Esophagus (tissue), 2 donors: ENCODE data around the gene FAH. TPM values are rescaled to one million over a fixed set of nuclear protein-coding genes. Genes with fewer than 3 reads are reported as not detected.

ENCODE experiments used
- H3K27ac ChIP-seq, 2 donors: one replicate each; pipeline ENCODE4 v1.5.1; 2013; ENCODE audit warnings: low read depth in 2 of 2, mild to moderate bottlenecking in 2 of 2, inconsistent platforms in 1 of 2, low read length in 1 of 2, moderate library complexity in 1 of 2
- H3K27me3 ChIP-seq, 2 donors: one replicate each; pipeline ENCODE4 v1.6.1; 2013; ENCODE audit warnings: low read length in 2 of 2, control low read depth in 1 of 2, mild to moderate bottlenecking in 1 of 2; ENCODE audit not compliant: insufficient read depth in 2 of 2, control insufficient read depth in 1 of 2
- H3K36me3 ChIP-seq, 2 donors: one replicate each; pipeline ENCODE4 v1.6.1; 2013; ENCODE audit warnings: low read length in 1 of 2; ENCODE audit not compliant: control insufficient read depth in 2 of 2, insufficient read depth in 2 of 2
- H3K4me1 ChIP-seq, 2 donors: one replicate each; pipeline ENCODE4 v1.6.1; 2013; ENCODE audit warnings: low read length in 1 of 2; ENCODE audit not compliant: control insufficient read depth in 2 of 2, insufficient read depth in 2 of 2
- H3K4me3 ChIP-seq, 2 donors: one replicate each; pipeline ENCODE4 v1.5.1; 2013; ENCODE audit warnings: low read length in 2 of 2, mild to moderate bottlenecking in 2 of 2, low read depth in 1 of 2, moderate library complexity in 1 of 2
- H3K9me3 ChIP-seq, 2 donors: one replicate each; pipeline ENCODE4 v1.6.1; 2013; ENCODE audit warnings: mild to moderate bottlenecking in 2 of 2, low read depth in 1 of 2, low read length in 1 of 2, moderate library complexity in 1 of 2; ENCODE audit not compliant: control insufficient read depth in 2 of 2, insufficient read depth in 1 of 2
- WGBS, 2 donors: extraction: QIAGEN DNeasy Blood & Tissue Kit; methylation state at CpG; one replicate each; pipeline ENCODE4 v1.1.7; 2013; 5-methylcytosine and 5-hydroxymethylcytosine counted together
- polyA plus RNA-seq, 2 donors: library from polyadenylated mRNA; stranded (reverse); fragments of 200-250 nt; gene quantifications; one replicate each; pipeline ENCODE4 v1.2.3, GENCODE V29; 2013
- donor health status: healthy with polysubstance abuse.
- donor health status: Bipolar disorder and iron deficiency.

FAH gene
- polyA plus RNA-seq, 2 donors: 13.8 to 15.9 TPM

- H3K9me3 ChIP-seq: no peaks in the 10 kb centered on the region
- no peaks in the 10 kb centered on the region for H3K27me3 ChIP-seq
- H3K27ac ChIP-seq: no peak overlapping the region
- H3K4me1 ChIP-seq: no peaks in the 10 kb centered on the region
- WGBS, 2 donors: 60 to 81% methylated on average over 12 of the region's 12 CpGs
- no peaks in the 10 kb centered on the region for H3K36me3 ChIP-seq
- no peak overlapping the region for H3K4me3 ChIP-seq
These were observed 58.1 kb downstream of the FAH start for GRCh38 chr15:80210611-80211573.

GRCh38 chr15:80211976-80212375 is 59.2 kb downstream of the FAH start:
- Histone ChIP-seq H3K4me1 (no peaks in the 10 kb centered on the region), H3K27me3 (no peaks in the 10 kb centered on the region), H3K27ac (no peak overlapping the region), H3K36me3 (no peaks in the 10 kb centered on the region), H3K9me3 (no peaks in the 10 kb centered on the region), H3K4me3 (no peak overlapping the region)
- 33 to 71% methylated on average over 1 of the region's 1 CpG for WGBS, 2 donors

GRCh38 chr15:80214910-80215309 is 62.1 kb downstream of the FAH start:
- Histone ChIP-seq H3K36me3 (no peaks in the 10 kb centered on the region), H3K27ac (no peak overlapping the region), H3K4me3 (no peak overlapping the region), H3K4me1 (no peaks in the 10 kb centered on the region), H3K9me3 (no peaks in the 10 kb centered on the region), H3K27me3 (no peaks in the 10 kb centered on the region)
- WGBS, 2 donors: 80 to 83% methylated on average over 2 of the region's 2 CpGs

- Histone ChIP-seq H3K36me3 (no peaks in the 10 kb centered on the region), H3K9me3 (no peaks in the 10 kb centered on the region), H3K4me1 (no peaks in the 10 kb centered on the region), H3K27me3 (no peaks in the 10 kb centered on the region), H3K27ac (no peak overlapping the region), H3K4me3 (no peak overlapping the region)
- WGBS, 2 donors: 85 to 90% methylated on average over 5 of the region's 5 CpGs
These were observed 63.3 kb downstream of the FAH start for GRCh38 chr15:80216141-80216540.

- no peaks in the 10 kb centered on the region for H3K4me1 ChIP-seq
- H3K27me3 ChIP-seq: no peaks in the 10 kb centered on the region
- H3K36me3 ChIP-seq: no peaks in the 10 kb centered on the region
- H3K27ac ChIP-seq: no peak overlapping the region
- WGBS, 2 donors: 86 to 95% methylated on average over 1 of the region's 1 CpG
- no peak overlapping the region for H3K4me3 ChIP-seq
- H3K9me3 ChIP-seq: no peaks in the 10 kb centered on the region
These were observed 64.1 kb downstream of the FAH start for GRCh38 chr15:80216911-80217310.

- 90% methylated on average over 4 of the region's 4 CpGs for WGBS, 2 donors
- Histone ChIP-seq H3K27ac (no peak overlapping the region), H3K9me3 (no peaks in the 10 kb centered on the region), H3K36me3 (no peaks in the 10 kb centered on the region), H3K4me3 (no peak overlapping the region), H3K27me3 (no peaks in the 10 kb centered on the region), H3K4me1 (no peaks in the 10 kb centered on the region)
These were observed 64.6 kb downstream of the FAH start for GRCh38 chr15:80217327-80217900.

GRCh38 chr15:80219955-80220354 is 67.2 kb downstream of the FAH start:
- Histone ChIP-seq H3K36me3 (no peaks in the 10 kb centered on the region), H3K27me3 (no peaks in the 10 kb centered on the region), H3K4me3 (no peak overlapping the region), H3K9me3 (no peaks in the 10 kb centered on the region), H3K27ac (no peak overlapping the region), H3K4me1 (no peaks in the 10 kb centered on the region)
- whole genome bisulfite sequencing, 2 donors: 86 to 92% methylated on average over 2 of the region's 2 CpGs

GRCh38 chr15:80228959-80229610 is 76.3 kb downstream of the FAH start:
- no peaks in the 10 kb centered on the region for H3K27me3 ChIP-seq
- WGBS, 2 donors: 84% methylated on average over 7 of the region's 7 CpGs
- H3K36me3 ChIP-seq: no peaks in the 10 kb centered on the region
- H3K9me3 ChIP-seq: no peaks in the 10 kb centered on the region
- H3K27ac ChIP-seq: no peak overlapping the region
- no peaks in the 10 kb centered on the region for H3K4me1 ChIP-seq
- no peak overlapping the region for H3K4me3 ChIP-seq

GRCh38 chr15:80231371-80231770 is 78.6 kb downstream of the FAH start:
- no peak overlapping the region for H3K4me3 ChIP-seq
- no peaks in the 10 kb centered on the region for H3K4me1 ChIP-seq
- H3K27me3 ChIP-seq: no peaks in the 10 kb centered on the region
- H3K36me3 ChIP-seq: no peaks in the 10 kb centered on the region
- 60 to 65% methylated on average over 2 of the region's 2 CpGs for WGBS, 2 donors
- H3K9me3 ChIP-seq: no peaks in the 10 kb centered on the region
- no peak overlapping the region for H3K27ac ChIP-seq
